GM19240 (cell line): ENCODE results near the gene SLC35B4.

Experiments used
- DNase-seq: peaks from one replicate; pipeline ENCODE4 v3.0.0; 2011; ENCODE audit warnings: low spot score; ENCODE audit not compliant: insufficient read length

Gene SLC35B4, protein sequence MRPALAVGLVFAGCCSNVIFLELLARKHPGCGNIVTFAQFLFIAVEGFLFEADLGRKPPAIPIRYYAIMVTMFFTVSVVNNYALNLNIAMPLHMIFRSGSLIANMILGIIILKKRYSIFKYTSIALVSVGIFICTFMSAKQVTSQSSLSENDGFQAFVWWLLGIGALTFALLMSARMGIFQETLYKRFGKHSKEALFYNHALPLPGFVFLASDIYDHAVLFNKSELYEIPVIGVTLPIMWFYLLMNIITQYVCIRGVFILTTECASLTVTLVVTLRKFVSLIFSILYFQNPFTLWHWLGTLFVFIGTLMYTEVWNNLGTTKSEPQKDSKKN

DNA sequence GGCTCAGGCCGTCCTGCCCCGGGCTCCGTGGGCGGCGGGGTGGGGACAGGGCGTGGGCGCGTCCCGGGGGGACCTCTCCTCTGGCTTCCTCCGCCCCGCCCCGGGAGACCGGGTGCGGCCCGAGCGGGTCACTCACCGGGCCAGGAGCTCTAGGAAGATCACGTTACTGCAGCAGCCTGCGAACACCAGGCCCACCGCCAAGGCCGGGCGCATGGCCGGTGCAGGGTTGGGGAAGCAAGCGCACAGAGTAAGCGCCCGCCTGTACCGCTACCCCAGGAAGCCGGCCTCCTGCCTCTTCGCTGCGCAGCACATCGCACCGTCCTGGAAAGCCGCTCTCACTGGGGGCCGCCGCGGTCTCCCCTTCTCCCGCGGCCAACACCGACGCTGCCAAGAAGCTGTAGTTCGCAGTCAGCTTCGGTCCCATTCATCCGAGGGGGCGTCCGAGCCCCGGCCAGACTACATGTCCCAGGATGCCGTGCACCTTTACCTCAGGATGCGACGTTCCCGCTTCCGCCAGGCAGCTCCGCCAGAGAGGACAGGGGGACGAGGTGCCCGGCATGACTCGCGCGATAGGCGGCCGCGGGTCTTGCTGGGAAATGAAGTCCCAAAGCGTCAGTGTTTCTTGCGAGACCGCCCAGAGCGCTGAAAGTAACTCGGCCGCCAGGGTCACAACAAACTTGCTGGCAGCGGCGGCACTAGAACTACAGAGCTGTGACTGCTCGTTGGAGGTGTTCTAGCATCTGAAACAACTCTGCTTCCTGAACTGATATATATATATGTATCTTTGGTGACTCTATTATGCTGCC lies at the start of gene SLC35B4:
SLC35B4 (minus strand) TSS at position 392 of the 806 bp plus-strand sequence; CDS start at position 213, 179 bp downstream.
- peak; percentile 95 for DNase-seq

GRCh38 chr7:134366481-134366880 lies 49.8 kb upstream of the SLC35B4 start:
- no peak for DNase-seq

GRCh38 chr7:134365341-134366054 lies 48.8 kb upstream of the SLC35B4 start:
- no peak for DNase-seq

DNA sequence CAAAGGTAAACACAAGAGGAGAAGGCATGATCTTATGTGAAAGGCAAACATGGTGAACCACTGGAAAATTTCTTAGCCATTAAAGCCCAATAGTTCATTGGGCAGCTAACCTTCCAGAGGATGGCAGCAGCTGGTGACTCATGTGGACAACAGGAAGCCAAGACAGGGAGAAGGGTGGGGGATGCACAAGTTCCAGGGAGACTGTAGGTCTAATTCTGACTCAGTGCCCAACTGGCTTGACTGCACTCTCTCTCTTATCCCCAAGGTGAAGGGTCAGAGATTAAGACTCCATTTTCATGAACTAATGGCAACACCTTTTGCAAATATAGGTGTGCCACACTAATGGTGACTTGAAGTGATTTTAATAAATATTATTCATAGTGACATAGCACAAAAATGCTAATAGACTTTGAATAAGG lies 47.9 kb upstream of the SLC35B4 start:
- DNase-seq = no peak

- no peak for DNase-seq
Measured at GRCh38 chr7:134362587-134363483, 46.1 kb upstream of the SLC35B4 start.

GRCh38 chr7:134359787-134360432 lies 43.2 kb upstream of the SLC35B4 start:
- no peak for DNase-seq

GRCh38 chr7:134357486-134357885 lies 40.8 kb upstream of the SLC35B4 start:
- DNase-seq = no peak

DNA sequence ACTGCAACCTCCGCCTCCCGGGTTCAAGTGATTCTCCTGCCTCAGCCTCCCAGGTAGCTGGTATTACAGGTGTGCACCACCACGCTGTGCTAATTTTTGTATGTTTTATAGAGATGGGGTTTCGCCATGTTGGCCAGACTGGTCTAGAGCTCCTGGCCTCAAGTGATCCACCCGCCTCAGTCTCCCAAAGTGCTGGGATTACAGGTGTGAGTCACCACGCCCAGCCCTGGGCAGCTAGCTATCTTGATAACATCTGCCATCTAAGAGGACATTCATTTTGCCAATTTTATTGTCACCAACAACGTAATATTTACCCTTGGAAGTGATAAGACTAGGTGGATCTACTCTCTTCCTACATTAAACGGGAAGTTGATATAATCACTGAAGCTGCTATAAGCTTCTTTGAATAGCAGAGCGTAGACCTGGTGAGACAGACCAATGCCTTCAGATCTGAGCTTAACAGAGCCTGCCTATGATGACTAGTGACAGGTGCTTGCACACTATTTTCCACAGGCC lies 39.7 kb upstream of the SLC35B4 start:
- no peak for DNase-seq

GRCh38 chr7:134355927-134356326 lies 39.2 kb upstream of the SLC35B4 start:
- DNase-seq = no peak

DNA sequence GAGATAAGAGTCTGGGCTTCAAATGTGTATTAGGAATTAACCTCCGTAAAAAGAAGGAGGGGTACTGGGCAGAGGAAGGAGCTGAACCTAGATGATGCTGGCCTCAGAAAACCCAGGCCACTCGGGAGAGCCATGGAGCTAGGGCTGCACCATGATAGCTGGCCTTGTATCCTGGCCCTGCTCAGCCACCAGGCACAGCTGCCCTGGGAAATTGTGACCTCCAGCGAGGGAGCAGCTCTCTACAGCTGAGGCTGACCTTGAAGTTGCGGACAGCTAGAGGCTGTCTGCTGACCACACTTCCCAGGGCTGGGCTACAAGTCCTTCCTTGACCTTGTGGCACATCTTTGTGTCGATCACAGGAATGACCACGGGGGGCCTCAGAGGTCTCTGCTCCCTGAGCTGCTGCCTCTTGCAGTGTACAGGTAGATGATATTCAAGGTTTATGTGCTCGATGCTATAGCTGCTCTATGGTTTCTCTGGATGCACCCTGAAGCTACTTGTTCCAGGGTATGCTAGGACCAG lies 38.3 kb upstream of the SLC35B4 start:
- no peak for DNase-seq

- no peak for DNase-seq
Measured at GRCh38 chr7:134353411-134353810, 36.7 kb upstream of the SLC35B4 start.

GRCh38 chr7:134351424-134351823 lies 34.7 kb upstream of the SLC35B4 start:
- no peak for DNase-seq

DNA sequence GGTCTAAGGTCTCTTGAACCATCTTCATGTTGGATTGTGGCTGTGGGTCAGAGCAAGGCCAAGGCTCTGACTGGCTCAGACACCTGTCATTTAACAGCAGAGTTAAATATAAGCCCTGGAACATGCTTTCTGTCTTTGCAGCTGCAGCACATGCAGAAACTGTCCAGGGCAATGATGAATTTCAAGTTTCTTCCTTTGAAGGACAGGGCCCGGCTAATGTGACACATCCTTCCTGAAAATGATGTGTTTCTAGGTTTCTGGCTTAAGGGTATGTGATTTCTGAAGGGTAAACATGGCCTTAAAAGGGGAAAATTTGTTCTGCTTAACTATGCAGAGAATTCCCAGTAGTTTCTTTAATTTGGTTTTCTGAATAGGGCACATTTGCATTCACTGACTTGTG lies 34.0 kb upstream of the SLC35B4 start:
- DNase-seq = no peak

GRCh38 chr7:134347567-134347966 lies 30.8 kb upstream of the SLC35B4 start:
- DNase-seq = no peak

- no peak for DNase-seq
Measured at GRCh38 chr7:134343796-134344195, 27.1 kb upstream of the SLC35B4 start.

GRCh38 chr7:134343136-134343535 lies 26.4 kb upstream of the SLC35B4 start:
- no peak for DNase-seq

GRCh38 chr7:134339475-134339874 lies 22.7 kb upstream of the SLC35B4 start:
- no peak for DNase-seq

GRCh38 chr7:134337980-134338379 lies 21.2 kb upstream of the SLC35B4 start:
- no peak for DNase-seq

DNA sequence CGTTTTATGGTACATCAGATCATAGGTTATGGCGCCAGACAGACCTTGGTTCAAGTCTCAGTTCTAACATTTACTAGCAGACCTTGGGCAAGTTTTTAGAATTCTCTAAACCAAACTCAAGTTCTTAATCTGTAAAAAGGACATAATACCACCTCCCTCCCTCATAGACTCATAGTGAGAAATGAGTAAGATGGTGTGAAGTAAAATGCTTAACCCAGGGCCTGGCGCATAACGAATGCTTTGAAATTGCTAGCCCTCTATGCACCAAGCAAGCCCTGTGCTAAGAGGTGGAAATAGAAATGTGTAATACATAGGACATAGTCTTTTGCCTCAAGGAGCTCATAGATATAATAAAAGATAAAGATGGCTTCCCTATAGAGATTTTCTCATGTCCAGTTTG lies 17.7 kb upstream of the SLC35B4 start:
- DNase-seq = no peak

DNA sequence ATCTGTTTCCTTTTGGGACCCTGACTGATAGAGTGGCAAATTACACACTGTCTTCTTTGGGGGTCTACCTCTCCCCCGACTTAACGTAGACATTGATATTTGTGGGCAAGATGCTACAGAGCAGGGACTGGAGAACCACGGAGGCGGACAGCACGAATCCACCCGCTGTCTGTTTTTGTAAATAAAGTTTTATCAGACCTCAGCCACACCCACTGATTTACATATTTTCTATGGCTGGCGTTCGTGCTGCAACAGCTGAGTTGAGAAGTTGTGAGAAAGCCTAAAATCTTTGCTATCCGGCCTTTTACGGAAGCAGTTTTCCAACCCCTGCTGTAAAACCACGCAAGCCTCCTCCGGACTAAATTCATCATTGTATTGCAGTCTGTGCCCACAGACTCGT lies 17.2 kb upstream of the SLC35B4 start:
- DNase-seq = no peak
